NCI-H510A (cell line): ENCODE results near the gene DCAF7.

Experiments
- DNase-seq: peaks from one replicate; lab custom pipeline; 2025; lab: John Stamatoyannopoulos, UW

The DCAF7 gene

DNA sequence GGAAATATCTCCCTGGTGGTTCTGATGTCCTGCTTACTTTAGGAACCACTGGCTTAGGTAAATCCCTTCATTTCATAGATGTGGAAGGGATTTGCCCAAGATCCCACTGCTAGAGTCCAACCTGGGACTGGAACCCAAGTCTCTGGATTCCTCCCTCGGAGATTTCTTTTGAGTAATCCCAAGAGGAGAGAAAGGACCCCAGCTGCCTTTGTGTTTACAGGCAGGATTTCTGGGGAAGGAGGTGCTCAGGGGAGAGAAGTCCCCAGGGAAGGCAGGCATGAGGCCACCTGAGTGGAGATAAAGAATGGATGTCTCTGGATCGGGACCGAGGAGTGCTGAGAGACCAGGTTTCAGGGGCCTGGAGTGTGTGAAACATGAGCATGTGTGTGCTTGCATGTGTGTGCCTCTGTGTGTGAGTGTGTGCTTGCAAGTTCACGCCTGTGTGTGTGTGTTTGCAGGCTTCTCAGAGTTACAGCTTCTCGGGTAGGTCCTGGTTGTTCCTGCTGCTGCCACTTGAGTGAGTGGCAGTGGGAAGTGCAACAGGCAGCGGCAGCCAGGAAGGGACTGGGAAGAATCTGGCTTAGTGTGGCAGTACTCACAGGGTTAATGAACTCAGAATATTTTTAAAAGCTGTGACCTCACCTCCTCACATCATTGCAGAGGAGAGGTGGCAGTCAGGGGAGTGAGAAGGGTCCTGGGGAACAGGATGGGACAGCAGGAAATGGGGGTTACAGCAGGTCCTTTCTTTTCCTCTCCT lies 24.9 kb upstream of the DCAF7 start:
- no peak for DNase-seq

DNA sequence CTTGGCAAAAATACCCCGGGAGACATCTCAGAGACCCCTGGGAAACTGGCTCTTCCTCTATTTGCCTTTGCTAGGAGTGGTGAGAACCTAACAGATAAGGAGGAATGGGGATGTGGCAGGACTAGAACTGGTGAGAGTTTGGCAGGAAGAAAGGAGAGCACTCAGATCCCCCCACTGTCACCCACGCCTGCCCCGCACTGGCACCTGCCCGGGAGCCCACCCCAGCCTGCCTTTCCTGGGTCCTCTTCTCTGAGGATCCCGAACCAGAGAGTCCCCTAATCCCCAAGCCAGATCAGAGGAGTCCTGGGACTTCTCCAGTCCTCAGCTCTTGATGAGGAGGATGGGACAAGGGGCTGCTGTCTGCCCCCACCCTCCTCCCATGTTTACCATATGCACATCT lies 23.4 kb upstream of the DCAF7 start:
- DNase-seq: no peak

DNA sequence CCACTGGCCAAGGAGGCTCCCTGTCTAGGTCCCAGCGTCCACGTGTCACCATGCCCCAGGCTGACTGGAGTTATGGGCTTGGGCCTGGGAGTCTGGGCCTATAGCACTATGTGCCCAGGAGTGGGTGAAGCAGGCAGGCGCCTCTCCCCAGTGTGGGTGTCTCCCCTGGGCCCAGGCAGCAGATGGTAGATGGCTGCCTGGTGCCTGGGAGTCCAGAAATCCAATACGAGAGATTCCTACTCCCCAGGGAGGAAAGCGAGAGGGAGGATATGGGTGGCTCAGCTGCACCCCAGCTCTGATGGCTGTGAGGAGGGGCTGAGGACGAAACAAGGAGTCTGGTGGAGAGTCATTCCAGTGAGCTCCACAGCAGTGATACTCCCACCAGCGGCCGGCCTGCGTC lies 22.1 kb upstream of the DCAF7 start:
- no peak for DNase-seq

DNA sequence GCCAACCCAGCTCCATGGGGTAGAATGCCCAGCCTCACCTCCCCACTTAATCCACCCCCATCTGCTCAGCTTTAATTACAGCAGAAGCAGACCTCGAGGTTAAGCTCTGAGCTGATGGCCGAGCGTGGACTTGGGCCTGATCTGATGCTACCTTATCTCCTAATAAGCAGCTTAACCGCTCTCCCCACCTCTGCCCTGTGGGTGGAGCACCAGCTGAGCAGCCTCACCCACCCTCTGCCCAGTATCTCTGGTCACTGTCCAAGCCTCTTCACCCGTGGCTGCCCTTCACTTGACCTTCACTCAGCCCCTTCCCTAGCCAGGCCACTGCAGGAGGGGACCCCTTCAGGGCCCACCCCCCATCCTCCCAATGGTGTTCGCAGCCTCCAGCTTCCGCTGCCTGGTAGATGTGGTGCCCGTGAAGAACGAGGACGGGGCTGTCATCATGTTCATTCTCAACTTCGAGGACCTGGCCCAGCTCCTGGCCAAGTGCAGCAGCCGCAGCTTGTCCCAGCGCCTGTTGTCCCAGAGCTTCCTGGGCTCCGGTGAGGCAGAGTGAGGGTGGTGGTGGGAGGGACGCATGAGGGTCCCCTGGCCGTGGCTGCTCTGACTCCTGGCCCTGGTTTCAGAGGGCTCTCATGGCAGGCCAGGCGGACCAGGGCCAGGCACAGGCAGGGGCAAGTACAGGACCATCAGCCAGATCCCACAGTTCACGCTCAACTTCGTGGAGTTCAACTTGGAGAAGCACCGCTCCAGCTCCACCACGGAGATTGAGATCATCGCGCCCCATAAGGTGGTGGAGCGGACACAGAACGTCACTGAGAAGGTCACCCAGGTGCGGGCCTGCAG lies 20.3 kb upstream of the DCAF7 start:
- DNase-seq: no peak

DNA sequence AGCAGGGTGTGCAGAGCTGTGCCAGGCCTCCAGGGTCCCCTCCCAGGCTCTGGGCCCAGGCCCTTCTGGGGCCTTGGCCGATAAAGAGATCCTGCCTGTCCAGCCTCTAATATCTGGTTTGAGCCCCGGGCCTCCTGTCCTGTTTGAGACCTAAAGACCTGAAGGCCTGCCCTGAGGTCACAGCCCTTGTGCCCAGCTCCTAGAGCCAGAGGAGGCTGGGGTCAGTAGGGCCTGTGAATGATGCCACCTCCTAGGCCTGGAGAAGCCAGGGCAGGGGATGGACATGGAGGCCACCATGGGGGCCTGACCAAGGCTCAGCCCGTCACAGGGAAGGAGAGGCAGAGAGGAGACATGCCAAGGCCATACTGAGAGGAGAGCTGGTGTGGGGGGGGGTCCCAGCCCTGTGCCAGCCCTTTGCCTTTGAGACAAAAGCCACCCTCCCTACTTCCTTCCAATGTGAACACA lies 19.7 kb upstream of the DCAF7 start:
- no peak for DNase-seq

DNA sequence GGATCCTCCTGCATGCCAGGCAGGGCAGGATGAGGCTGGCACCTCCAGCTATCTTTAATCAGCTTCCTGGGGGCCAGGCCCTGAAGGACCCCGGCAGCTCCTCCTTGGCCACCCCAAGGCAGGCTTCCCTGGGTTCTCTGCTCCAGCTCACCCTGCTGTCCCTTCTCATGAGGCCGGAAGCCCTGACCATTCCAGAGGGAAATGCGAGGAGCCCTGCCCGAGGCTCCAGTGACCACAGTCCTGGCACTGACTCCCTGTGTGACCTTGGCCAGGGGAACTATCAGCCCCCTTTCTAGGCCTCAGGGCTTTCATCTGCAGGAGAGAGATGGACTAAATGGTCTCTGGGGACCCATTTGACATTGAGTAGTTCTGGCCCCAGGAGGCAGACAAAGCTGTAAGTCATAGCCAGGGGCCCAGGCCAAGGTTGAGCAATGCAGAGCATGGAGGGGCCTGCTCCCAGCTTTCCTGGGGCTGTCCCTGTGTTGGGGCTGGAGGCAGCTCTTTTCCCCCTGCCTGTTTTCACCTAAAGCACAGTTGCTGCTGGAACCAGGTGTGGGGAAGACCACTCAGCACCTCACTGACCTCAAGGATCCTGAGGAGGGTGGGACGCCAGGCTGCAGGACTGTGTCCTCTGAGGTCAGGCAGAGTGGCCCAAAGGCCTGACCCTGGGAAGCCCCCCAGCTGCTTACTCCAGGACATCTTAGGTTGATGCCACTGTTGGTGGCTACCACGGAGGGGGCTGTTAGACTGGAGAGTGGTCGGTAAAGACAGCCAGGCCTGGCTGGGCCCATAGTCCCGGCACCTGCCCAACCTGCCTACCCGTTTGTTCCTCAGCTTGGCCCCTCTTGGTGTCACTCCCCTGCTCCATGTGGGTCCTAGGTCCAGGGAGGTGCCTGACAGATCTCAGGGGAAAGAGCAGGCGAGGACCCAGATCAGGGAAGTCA lies 19.0 kb upstream of the DCAF7 start:
- no peak for DNase-seq

DNA sequence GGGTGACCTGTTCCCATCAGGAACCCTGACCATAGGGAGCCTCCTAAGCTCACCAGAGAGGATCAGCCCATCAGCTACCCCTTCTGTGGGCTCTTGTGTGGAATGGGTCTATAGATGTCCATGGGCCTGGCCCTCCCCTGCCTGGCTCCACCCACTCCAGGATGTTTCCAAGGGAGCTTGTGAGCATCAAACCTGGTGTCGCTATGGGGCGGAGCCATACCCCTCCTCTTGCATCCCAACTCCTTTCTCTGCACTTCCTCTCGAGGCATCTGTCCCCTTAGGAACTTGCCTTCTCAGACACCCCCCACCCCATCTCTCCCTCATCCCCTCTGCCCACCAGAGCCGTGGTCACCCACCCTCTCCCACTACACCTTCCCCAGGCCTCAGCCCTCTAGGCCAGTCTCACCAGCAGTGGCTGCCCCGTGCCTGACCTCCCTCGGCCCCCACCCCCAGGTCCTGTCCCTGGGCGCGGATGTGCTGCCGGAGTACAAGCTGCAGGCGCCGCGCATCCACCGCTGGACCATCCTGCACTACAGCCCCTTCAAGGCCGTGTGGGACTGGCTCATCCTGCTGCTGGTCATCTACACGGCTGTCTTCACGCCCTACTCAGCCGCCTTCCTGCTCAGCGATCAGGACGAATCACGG lies 16.7 kb upstream of the DCAF7 start:
- peak; percentile 69 for DNase-seq

DNA sequence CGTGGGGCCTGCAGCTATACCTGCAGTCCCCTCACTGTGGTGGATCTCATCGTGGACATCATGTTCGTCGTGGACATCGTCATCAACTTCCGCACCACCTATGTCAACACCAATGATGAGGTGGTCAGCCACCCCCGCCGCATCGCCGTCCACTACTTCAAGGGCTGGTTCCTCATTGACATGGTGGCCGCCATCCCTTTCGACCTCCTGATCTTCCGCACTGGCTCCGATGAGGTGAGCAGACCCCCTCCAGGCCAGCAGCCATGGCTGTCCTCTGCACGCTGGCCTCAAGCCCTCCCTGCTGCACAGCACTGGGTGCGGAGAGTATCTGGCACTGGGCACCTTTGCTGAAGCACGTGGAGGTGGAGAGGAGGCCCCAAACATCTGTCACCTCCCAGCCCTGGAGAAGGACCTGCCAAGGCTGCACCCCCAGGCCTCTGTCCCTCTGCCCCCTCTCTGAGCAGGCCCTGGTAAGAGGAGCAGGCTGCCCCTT lies 16.2 kb upstream of the DCAF7 start:
- DNase-seq: no peak

DNA sequence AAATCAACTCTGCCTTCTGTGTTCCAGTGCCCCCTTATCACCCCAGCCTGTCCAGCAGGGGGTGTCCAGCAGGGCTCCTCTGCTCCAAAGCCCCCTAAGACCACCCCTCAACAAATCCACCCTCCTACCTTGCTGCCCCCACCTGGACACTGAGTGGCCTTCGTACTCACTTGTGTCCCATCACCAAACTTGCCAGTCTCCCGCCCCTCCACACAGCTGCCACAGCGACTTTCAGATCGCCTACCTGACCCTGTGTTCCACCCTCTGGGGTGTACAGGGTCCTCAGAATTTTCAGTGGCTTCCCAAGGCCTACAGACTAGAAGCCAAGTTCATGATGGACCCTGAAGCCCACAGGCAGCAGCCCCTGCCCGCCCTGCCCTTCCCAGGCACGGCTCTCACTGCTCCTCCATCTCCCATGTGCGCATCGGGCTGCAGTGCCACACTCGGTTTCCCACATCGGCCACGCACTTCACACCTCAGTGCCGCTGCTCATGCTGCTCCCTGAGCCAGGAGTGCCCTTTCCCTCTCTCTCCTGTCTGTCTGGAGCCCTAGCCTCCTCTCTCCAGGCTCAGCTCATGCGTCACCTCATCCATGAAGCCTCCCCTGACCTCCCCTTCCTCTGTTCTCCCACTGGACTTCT lies 15.3 kb upstream of the DCAF7 start:
- no peak for DNase-seq

DNA sequence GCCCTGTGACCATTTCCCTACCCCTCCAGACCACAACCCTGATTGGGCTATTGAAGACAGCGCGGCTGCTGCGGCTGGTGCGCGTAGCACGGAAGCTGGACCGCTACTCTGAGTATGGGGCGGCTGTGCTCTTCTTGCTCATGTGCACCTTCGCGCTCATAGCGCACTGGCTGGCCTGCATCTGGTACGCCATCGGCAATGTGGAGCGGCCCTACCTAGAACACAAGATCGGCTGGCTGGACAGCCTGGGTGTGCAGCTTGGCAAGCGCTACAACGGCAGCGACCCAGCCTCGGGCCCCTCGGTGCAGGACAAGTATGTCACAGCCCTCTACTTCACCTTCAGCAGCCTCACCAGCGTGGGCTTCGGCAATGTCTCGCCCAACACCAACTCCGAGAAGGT lies 14.6 kb upstream of the DCAF7 start:
- DNase-seq: no peak

DNA sequence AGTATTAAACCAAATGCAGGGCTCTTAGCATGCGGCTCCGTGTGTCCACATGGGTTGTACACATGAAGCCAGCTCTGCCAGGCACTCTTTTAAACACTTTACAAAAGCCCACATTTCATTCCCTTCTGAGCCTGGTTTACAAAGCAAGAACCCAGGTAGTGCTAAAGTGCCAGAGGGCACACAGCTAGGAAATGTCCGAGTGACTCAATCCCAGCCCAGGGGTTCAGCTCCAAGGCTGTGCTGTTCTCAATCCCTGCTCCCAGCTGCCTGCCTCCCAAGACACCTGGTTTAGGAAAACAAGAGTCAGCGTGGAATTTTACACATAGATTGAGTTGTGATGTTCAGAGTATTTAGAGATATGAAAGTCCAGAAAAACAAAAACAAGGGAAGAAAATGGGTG lies 13.3 kb upstream of the DCAF7 start:
- no peak for DNase-seq

DNA sequence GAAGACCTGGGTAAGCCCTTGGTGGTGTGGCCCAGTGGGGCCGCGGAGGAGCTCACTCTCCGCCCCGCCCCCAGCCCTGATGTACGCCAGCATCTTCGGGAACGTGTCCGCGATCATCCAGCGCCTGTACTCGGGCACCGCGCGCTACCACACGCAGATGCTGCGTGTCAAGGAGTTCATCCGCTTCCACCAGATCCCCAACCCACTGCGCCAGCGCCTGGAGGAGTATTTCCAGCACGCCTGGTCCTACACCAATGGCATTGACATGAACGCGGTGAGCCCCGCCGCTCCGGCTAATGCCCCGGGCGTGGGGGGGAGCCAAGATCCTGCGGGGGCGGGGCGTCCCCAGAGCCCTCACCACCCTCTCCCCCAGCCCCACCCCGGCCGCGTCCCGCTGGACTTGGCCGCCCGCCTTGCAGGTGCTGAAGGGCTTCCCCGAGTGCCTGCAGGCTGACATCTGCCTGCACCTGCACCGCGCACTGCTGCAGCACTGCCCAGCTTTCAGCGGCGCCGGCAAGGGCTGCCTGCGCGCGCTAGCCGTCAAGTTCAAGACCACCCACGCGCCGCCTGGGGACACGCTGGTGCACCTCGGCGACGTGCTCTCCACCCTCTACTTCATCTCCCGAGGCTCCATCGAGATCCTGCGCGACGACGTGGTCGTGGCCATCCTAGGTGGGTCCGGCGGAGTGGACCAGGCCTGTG lies 12.1 kb upstream of the DCAF7 start:
- no peak for DNase-seq

DNA sequence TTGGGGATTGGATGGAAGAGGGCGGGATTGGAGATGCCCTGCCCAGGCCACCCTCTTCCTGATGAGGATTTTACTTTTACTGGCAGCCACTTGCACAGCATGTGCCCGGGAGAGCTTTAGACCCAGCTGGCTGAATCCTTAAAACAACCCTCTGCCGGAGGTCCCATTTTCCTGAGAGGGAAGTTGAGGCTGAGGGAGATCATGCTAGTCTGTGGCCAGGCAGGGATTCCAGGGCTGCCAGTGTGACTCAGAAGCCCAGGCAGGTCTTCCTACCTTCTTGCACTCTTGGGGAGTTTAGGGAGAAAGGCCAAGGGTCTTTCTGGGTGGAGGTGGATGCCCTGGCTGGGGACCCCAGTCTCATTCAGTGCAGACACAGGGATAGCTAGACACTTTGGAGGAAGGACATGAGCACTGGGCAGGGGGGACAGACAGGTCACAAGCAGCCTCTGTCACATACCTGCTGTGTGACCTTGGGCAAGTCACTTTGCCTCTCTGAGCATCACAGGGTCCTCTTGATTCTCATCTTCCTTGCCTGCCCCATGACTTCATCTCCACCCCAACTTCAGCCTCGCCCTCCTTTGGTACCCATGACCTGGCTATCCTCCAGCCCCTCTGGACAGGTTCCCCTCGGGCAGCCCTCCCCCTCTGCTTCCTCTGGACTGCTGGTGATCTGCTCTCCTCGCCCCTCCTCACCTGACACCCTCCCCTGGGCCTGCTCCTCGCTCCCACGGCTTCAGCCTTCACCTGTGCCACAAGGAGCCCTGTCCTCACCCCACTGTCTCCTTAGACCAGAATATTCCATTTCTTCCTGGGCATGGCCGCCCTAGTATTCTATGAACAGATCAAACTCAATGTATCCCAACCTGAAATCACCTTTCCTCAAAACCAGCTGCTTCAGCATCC lies 11.3 kb upstream of the DCAF7 start:
- no peak for DNase-seq

DNA sequence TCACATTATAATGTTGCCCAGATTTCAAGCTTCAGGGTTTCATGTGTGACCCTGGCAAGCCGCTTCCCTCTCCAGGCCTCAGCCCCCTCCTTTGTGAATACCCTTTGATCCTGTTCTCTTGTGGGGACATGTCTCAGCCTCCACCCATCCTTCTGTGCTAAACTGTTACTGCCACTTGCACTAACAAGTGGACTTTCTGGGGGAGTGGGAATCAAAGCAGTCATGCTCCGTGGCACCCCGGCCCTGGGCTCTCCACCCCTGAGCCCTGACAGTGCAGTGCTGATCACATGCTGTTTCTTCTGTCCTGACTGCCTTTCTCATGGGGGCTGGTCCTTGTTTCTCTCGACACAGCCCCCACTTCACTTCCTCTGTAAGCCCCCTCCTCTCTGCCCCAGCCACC lies 9.7 kb upstream of the DCAF7 start:
- no peak for DNase-seq

DNA sequence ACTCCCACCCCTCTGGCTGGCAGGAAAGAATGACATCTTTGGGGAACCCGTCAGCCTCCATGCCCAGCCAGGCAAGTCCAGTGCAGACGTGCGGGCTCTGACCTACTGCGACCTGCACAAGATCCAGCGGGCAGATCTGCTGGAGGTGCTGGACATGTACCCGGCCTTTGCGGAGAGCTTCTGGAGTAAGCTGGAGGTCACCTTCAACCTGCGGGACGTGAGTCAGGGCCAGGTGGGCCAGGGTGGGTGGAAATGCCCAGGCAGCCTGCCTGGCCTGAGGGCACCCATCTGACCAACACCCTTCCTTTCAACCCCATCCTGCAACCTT lies 8.1 kb upstream of the DCAF7 start:
- DNase-seq: no peak

DNA sequence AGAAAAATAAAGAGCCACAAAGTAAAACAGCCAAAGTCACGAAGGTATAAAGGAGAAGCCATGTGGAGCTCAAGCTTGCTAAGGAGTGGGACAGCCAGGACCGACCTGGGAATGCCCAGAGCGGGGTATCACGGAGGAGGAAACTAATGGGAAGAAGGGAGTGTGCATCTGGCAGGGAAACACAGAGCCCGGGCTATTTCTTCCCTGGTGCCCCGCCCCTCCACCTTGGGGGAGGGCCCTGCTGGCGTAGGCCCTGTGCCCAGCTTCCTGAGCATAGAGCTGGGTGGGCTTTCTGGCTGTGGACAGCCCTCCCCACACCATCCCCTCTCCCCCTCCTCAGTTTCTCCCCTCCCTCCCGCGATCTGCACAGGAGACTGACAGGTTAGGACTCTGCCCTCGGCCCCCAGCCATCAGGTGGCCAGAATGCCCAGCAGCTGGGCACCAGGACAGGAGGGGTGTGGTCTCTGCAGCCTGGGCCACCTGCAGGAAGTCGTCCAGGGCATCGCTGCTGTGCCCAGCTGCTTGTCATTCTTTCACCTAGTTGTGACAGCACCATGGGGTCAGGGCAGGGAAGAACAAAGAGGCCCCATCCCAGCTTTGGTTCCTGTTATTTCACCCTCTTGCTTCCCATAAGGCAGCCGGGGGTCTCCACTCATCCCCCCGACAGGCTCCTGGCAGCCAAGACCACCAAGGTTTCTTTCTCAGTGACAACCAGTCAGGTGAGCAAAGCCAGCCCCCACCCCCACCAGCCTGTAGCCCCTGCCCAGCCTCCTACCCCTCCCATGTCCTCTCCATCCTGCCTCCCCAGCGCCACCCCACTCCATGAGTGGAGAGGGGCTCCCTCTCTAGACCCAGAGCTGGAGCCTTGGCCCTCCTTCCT lies 7.1 kb upstream of the DCAF7 start:
- DNase-seq: peak; percentile 45

DNA sequence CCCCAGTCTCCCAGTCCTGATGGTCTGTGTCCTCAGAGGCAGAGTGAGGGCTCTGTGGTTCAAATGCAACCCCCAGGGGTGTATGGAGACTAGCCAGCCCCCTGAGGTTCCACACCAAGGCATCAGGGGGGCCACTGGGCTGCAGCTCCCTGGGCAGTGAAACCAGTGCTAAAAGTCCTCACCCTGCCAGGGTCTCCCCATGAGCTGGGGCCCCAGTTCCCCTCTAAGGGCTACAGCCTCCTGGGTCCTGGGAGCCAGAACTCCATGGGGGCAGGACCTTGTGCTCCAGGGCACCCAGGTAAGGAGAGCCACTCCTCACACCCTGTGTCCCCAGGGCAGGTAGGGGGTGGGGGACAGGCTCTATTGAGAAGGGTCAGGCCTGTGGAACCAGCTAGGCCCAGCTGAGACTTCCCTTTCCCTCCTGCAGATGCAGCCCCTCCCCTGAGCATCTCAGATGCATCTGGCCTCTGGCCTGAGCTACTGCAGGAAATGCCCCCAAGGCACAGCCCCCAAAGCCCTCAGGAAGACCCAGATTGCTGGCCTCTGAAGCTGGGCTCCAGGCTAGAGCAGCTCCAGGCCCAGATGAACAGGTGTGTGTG lies 6.4 kb upstream of the DCAF7 start:
- no peak for DNase-seq
